ENCODE results near the gene ATRIP. TPM values are rescaled to one million over a fixed set of nuclear protein-coding genes. Genes with fewer than 3 reads are reported as not detected.
A peak's percentile ranks its signal among the peaks of the same experiment; 100 is the strongest.

ATRIP gene
- polyA plus RNA-seq, 1 of the 3 experiments (the other 2 are of a cell fraction), result 5.6 TPM

- Histone ChIP-seq H3K9me2 (no peaks in the 10 kb centered on the region), H3K27ac (ENCODE audit: low read depth in 2 of 2, low read length in 1 of 2) (no peak overlapping the region)
These were observed 28.7 kb downstream of the ATRIP start for GRCh38 chr3:48475188-48475587.

GRCh38 chr3:48476426-48477053, 30.0 kb downstream of the ATRIP start:
- Histone ChIP-seq H4K20me1 (ENCODE audit: insufficient read depth) (no peaks in the 10 kb centered on the region), H3K9me2 (no peaks in the 10 kb centered on the region), H3F3A (replicated peaks; ENCODE audit: insufficient read depth) (peaks cover 7% of the 10 kb centered on the region), H3K27ac (ENCODE audit: low read depth in 2 of 2, low read length in 1 of 2) (no peak overlapping the region), H3K4me1 (ENCODE audit: control insufficient read depth in 1 of 2, insufficient read depth in 2 of 2, low read depth in 1 of 2, low read length in 1 of 2) (peaks cover 0 to 4% of the 10 kb centered on the region in 2 experiments; a peak in 1 of 4 replicates), H3K4me2 (no peak overlapping the region), H3K27me3 (ENCODE audit: insufficient read depth) (no peaks in the 10 kb centered on the region), H3K9ac (no peak overlapping the region), H3K36me3 (replicated peaks in 1 of 2; ENCODE audit: control insufficient read depth in 1 of 2, insufficient read depth in 2 of 2, low read length in 1 of 2) (no peaks in the 10 kb centered on the region), H3K4me3 (ENCODE audit: low read depth in 2 of 2, low read length in 1 of 2) (no peak overlapping the region), H2AFZ (ENCODE audit: low read depth) (no peak overlapping the region), H3K9me3 (no peaks in the 10 kb centered on the region), H3K79me2 (ENCODE audit: insufficient read depth) (peaks cover 14% of the 10 kb centered on the region)
- no peak for TF ChIP-seq PBX3 (IDR thresholded peaks at IDR 0.05)
- no peak for TF ChIP-seq RFX5 (IDR thresholded peaks at IDR 0.05; ENCODE audit: low read length)
- no peak for TF ChIP-seq GATA2 (CRISPR knock-in tag; IDR thresholded peaks at IDR 0.05)
- no peak for TF ChIP-seq POLR2AphosphoS5 (IDR thresholded peaks at IDR 0.05; ENCODE audit: low read depth, low read length)
- no peak for TF ChIP-seq REST (IDR thresholded peaks at IDR 0.05; ENCODE audit: low read depth, low read length)
- no peak for TF ChIP-seq TAF1 (IDR thresholded peaks at IDR 0.05; ENCODE audit: borderline replicate concordance, low read depth, low read length)
- TF ChIP-seq JUND (IDR thresholded peaks at IDR 0.05), result no peak
- TF ChIP-seq IRF3 (IDR thresholded peaks at IDR 0.05; ENCODE audit: low read depth, low read length), result no peak
- TF ChIP-seq EP300 (IDR thresholded peaks at IDR 0.05; ENCODE audit: borderline replicate concordance in 1 of 2, low read depth in 1 of 2, low read length in 1 of 2), result no peak
- no peak for TF ChIP-seq RXRA (IDR thresholded peaks at IDR 0.05; ENCODE audit: borderline replicate concordance, low read depth)
- TF ChIP-seq SMC3 (IDR thresholded peaks at IDR 0.05; ENCODE audit: low read depth, low read length), result no peak
- no peak for TF ChIP-seq RCOR1 (IDR thresholded peaks at IDR 0.05; ENCODE audit: low read length)
- peak; percentile 15 for DNase-seq
- WGBS (ENCODE audit: low lambda C conversion rate), result 80% methylated on average over 1 of the region's 9 CpGs
- POLR2A ChIA-PET, result no interaction called here
- CTCF ChIA-PET, result interaction anchor here (0.8 to 1.3 kb wide), 3 partner anchors 11 to 31 kb away, joined by 3 to 4 read pairs (median 4); a partner anchor contains a TSS

More at GRCh38 chr3:48475188-48475587, 28.7 kb downstream of the ATRIP start:
- Histone ChIP-seq H3F3A (replicated peaks; ENCODE audit: insufficient read depth) (peaks cover 7% of the 10 kb centered on the region), H3K4me1 (ENCODE audit: control insufficient read depth in 1 of 2, insufficient read depth in 2 of 2, low read depth in 1 of 2, low read length in 1 of 2) (peaks cover 0 to 6% of the 10 kb centered on the region in 2 experiments; a peak in 1 of 4 replicates), H3K27me3 (ENCODE audit: insufficient read depth) (no peaks in the 10 kb centered on the region), H3K9ac (no peak overlapping the region), H4K20me1 (ENCODE audit: insufficient read depth) (no peaks in the 10 kb centered on the region), H3K36me3 (replicated peaks in 1 of 2; ENCODE audit: control insufficient read depth in 1 of 2, insufficient read depth in 2 of 2, low read length in 1 of 2) (no peaks in the 10 kb centered on the region), H3K9me3 (no peaks in the 10 kb centered on the region), H3K4me3 (ENCODE audit: low read depth in 2 of 2, low read length in 1 of 2) (no peak overlapping the region), H2AFZ (ENCODE audit: low read depth) (no peak overlapping the region), H3K79me2 (ENCODE audit: insufficient read depth) (peaks cover 27% of the 10 kb centered on the region), H3K4me2 (no peak overlapping the region)
- ChIA-PET CTCF (interaction anchor here (0.9 to 6.4 kb wide), 4 partner anchors 9 to 79 kb away, joined by 3 to 27 read pairs (median 10); a partner anchor contains a TSS), POLR2A (no interaction called here)
- no peak for TF ChIP-seq TEAD4 (IDR thresholded peaks at IDR 0.05; ENCODE audit: borderline replicate concordance, insufficient read depth)
- no peak for DNase-seq
- 95% methylated on average over 11 of the region's 11 CpGs for WGBS (ENCODE audit: low lambda C conversion rate)
